Lower leg skin (tissue), 4 donors: Measurements from ENCODE around the gene CYB5A. TPM values are rescaled to one million over a fixed set of nuclear protein-coding genes. Genes with fewer than 3 reads are reported as not detected.

Experiments
- DNase-seq, 2 donors: peaks; one replicate each; pipeline ENCODE4 v3.0.0-alpha.2; 2019; ENCODE audit warnings: low spot score in 2 of 2
- H3K4me3 ChIP-seq: fragments of 200-600 bp; sonication (generic); 2 replicates; pipeline ENCODE4 v1.5.1; 2017; ENCODE audit warnings: mild to moderate bottlenecking, low read depth; ENCODE audit not compliant: poor library complexity, severe bottlenecking
- CTCF ChIP-seq, 3 donors: fragments of 450-650 bp; IDR thresholded peaks; one replicate each; pipeline ENCODE4 v1.5.1; 2016; ENCODE audit warnings: antibody characterized with exemption in 3 of 3, mild to moderate bottlenecking in 3 of 3, moderate library complexity in 2 of 3
- POLR2A ChIP-seq, 2 donors: fragments of 450-650 bp; IDR thresholded peaks; one replicate each; pipeline ENCODE4 v1.6.1; 2016 to 2017; ENCODE audit warnings: antibody characterized with exemption in 2 of 2, mild to moderate bottlenecking in 1 of 2, moderate library complexity in 1 of 2
- WGBS, 2 donors: methylation state at CpG; one replicate each; pipeline ENCODE4 v1.1.5; 2018; 5-methylcytosine and 5-hydroxymethylcytosine counted together
- intact Hi-C: fragments of 100-400 bp; cut with DNase I; formaldehyde crosslinking; loops from one replicate; pipeline ENCODE4 v1.15.0; 2023; ENCODE audit warnings: low total_unique reads
- total RNA-seq, 4 donors: library from RNA; depleted of rRNA; stranded (reverse); fragments of >200 nt; gene quantifications; one replicate each; pipeline ENCODE4 v1.1.0, GENCODE V29; 2016

CYB5A gene
- total RNA-seq, 4 donors from 2014 or later, result 106 to 290 (median 173) TPM

- DNase-seq, result peak in 1 of 2 donors; percentile 43
- intact Hi-C loops, result no loop called here
- WGBS, 2 donors, result 84 to 90% methylated on average over 10 of the region's 10 CpGs
- TF ChIP-seq POLR2A (IDR thresholded peaks at IDR 0.05) (no peak), CTCF (IDR thresholded peaks at IDR 0.05) (no peak)
- H3K4me3 ChIP-seq, result no peak overlapping the region
Observed at GRCh38 chr18:74226666-74227065, 65.1 kb downstream of the CYB5A start.

GRCh38 chr18:74226156-74226555 is 65.6 kb downstream of the CYB5A start:
- H3K4me3 ChIP-seq, result no peak overlapping the region
- 76 to 83% methylated on average over 4 of the region's 4 CpGs for WGBS, 2 donors
- DNase-seq, result peak in 1 of 2 donors; percentile 13
- intact Hi-C loops, result no loop called here
- no peak for TF ChIP-seq CTCF (IDR thresholded peaks at IDR 0.05)
- no peak for TF ChIP-seq POLR2A (IDR thresholded peaks at IDR 0.05)

DNA sequence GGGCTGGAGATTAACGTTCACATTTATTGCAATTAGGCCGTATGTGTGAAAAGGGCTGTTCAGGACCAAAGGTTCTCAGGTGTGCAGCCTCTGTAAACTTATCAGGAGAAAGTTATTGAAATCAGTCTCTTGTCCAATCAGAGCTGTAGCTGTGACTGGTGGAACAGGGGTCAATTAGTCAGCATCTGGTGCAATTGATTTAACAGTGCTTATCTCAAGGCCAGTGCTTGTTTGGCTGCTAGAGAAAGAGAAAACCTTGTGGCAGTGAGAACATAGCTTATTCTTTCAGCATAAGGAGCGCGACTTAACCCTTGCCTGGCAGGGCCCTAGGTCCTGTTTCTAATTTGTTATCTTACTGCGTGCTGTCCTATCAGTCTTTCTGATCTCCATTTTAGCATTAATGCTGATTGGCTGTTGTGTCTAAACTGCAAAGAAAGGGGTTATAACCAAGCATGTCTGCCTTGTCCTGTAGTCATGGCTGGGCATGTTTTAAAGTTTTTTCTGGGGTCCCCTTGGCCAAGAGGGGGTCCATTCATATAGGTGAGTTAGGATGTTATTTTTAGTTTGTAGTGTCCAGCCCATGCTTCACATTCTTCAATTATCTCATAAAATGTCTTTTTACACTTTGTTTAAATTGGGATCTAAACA is 66.4 kb downstream of the CYB5A start:
- no peak for TF ChIP-seq CTCF (IDR thresholded peaks at IDR 0.05)
- no peak for TF ChIP-seq POLR2A (IDR thresholded peaks at IDR 0.05)
- intact Hi-C loops, result no loop called here
- 65 to 75% methylated on average over 5 of the region's 5 CpGs for WGBS, 2 donors
- peak in 1 of 2 donors; percentile 10 for DNase-seq
- H3K4me3 ChIP-seq, result no peak overlapping the region

GRCh38 chr18:74222710-74223494 is 68.9 kb downstream of the CYB5A start:
- DNase-seq, result no peak
- TF ChIP-seq CTCF (IDR thresholded peaks at IDR 0.05), result no peak
- TF ChIP-seq POLR2A (IDR thresholded peaks at IDR 0.05), result no peak
- WGBS, 2 donors, result 72 to 75% methylated on average over 7 of the region's 7 CpGs
- intact Hi-C loops, result no loop called here
- H3K4me3 ChIP-seq, result no peak overlapping the region

- intact Hi-C loops, result no loop called here
- H3K4me3 ChIP-seq, result no peak overlapping the region
- 94 to 95% methylated on average over 9 of the region's 9 CpGs for whole genome bisulfite sequencing, 2 donors
- DNase-seq, result peak in 1 of 2 donors; percentile 56
- TF ChIP-seq POLR2A (IDR thresholded peaks at IDR 0.05), result no peak
- no peak for TF ChIP-seq CTCF (IDR thresholded peaks at IDR 0.05)
Observed at GRCh38 chr18:74221081-74221480, 70.7 kb downstream of the CYB5A start.
